Renal cortical epithelial cell (primary cell): ENCODE data around the gene SFMBT2. TPM values are rescaled to one million over a fixed set of nuclear protein-coding genes. Genes with fewer than 3 reads are reported as not detected.

ENCODE experiments used
- DNase-seq: peaks from one replicate; pipeline ENCODE4 v3.0.0-alpha.2; 2011; ENCODE audit warnings: low read depth
- total RNA-seq: library from RNA; depleted of rRNA; stranded (reverse); fragments of >200 nt; gene quantifications from 2 replicates; pipeline ENCODE4 v1.2.3, GENCODE V29; 2014

SFMBT2 gene
- total RNA-seq, 1 donor from 2014 or later, result 0.45 TPM

DNA sequence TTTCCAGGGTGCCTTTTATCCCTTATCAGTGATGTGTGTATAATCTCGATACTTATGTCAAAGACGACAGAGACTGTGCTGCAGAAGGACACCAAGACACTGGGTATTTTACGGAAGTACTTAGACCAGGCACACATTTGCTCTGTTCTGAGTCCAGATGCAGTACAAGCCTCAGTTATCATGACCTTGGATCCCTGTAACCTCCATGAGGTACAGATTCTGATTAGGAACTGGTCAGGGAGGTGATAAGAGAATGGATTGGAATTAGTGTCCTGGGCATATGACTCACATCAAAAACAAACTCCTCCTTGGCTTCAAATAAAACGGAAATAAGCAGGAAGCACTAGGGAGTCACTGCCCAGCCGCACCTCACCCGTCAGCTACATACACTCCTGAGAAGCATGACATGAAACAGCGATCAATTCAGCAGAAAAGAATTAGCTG, 146.5 kb downstream of the SFMBT2 start:
- no peak for DNase-seq

DNA sequence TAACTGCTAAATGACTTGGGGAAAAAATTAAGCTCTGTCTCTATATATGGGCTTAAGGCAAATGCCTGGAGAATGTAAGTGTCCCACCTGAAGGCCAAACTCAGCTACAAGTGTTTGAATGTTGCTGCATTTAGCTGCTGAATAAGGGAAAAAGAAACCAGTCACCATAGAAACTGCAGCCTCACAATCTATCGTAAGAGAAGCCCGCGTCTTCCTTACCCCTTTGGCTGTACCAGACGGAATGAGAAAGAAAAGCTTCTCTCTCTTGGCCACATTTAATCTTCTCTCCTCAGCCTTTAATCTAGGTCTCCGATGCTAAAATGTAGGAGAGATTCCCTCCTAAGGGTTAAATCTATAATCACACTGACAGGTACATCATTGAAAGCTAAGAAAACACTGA, 147.2 kb downstream of the SFMBT2 start:
- DNase-seq, result no peak

DNA sequence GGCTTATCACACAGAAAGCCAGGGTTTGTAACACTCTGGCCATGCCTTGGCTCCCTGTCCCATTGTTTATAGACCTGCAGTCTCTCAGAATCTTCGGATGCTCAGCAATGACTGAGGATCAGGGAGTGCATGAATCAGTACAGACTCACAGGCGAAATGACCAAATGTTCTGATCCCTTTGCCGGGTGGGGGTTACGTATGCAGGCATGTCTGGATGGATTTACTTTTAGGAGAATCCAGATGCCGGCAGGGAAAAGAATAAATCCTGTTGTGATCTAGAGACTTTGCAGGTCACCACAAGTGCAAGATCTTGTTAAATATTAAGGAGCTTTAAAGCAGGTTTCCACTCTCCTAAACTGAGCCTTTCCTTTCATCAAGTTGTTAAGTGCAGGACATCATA, 149.5 kb downstream of the SFMBT2 start:
- no peak for DNase-seq

DNA sequence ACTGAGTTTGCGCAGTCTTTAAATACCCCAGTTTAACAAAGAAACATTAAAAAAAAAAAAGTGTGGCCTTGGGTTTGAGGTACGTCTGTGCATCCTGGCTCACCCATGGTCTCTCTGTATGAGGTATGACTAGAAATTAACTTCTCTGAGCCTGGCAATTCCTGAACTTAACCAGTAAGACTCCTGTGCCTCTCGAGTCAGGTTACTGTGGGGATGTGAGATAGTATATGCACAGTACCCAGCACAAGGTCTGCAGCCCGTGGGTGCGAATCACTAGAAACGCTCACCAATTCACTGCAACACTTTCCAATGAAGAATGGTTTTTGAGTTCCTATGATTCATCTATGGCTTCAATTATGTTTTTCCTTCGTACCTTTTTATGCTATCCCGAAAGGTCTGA, 149.9 kb downstream of the SFMBT2 start:
- DNase-seq, result no peak

DNA sequence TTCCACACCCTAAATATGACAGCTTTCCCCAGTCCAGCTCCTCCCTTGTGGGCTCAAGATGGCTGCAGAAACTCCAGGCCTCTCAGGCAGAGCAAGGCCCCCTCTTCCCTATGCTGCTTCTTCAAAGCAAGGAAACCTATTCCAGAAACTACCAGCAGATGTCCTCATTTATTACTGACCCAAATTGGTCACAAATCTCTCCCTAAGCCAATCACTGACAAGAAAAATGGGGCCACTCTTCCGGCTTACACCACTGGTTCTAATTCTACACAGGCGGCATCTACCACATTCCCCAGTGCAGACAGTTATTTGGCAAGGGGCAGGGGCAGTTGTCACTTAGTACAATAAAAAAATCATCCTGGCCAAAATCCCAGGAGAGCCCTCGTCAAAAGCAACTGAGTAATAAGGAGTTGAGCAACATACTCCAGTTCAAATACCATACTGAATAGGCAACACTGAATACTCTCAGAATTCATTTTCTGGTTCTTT, 150.4 kb downstream of the SFMBT2 start:
- DNase-seq, result peak; percentile 76

DNA sequence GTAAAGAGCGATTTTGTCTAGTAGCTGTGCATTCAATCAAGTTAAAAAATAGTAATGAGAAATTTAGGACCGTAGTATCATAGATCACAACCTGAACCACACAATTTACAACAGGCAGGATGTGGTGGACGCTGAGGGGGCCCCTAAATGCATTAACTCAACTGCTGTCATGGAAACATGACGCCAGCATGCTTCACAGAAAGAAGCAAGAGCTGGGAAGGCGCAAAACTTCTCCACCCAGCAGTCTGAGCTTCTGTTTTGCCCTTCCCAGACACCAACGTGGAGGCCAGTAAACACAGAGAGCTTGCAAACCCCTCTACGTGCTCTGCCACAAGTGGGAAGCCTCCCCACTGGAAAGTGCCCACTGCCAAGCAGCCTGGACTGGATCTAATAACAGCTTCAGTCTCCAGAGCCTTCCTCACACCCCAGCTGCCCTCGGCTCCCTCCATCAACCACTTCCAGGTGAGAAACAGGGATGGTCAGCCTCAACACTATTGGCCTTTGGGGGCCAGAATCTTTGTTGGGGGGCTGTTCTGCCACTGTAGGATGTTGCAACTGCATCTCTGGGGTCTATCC, 151.8 kb downstream of the SFMBT2 start:
- no peak for DNase-seq

DNA sequence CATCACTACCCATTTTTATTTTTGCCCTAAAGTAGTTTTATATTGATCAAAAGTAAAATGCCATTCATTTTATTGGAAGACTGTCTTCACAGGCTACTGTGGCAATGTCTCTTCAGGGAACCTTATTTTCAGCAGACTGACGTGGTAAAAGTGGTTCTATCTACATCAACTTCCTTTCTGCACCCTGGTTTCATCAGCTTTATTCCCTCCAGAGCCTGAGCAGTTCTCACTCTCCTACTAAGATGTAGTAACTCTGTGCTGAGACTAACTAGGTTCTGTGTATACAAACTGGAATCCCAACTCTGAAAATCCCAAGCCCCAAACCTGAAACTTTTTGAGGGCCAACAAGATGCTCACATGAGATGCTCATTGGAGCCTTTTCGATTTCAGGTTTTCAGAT, 155.3 kb downstream of the SFMBT2 start:
- no peak for DNase-seq

DNA sequence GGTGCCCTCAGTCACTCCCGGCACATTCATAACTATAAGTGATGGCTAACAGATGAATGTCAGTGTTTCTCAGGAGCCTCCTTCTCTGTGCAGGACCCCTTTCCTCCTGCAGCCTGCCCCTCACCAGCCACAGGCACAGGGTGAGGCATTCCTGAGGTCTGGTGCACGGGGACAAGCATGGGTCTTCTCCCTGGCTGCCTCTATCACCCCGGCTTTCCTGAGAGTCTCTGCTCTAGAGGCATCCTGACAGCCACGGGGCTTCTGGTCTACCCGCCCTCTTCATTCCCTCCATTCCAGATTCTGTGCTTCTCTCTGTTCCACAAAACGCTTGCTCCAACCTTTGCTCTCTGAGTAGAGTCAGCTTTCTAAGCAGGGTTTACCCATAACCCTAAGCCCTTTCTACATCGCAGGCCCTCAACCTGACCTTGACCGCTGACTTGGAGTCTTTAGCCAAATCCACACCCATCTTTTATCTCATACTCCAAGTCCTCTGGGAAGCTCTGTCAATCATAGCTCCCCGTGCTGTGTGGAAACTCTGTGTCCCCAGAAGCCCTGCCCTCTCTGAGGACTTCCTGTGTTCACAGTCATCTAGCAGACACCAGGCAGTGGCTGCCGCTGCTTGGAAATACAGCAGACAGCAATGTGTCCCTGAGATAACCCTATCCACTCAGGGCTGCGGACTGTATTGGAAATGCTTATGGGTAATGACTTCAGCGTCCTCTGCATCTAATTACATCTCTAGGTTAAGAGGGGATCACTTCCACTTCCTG, 159.0 kb downstream of the SFMBT2 start:
- DNase-seq, result no peak

DNA sequence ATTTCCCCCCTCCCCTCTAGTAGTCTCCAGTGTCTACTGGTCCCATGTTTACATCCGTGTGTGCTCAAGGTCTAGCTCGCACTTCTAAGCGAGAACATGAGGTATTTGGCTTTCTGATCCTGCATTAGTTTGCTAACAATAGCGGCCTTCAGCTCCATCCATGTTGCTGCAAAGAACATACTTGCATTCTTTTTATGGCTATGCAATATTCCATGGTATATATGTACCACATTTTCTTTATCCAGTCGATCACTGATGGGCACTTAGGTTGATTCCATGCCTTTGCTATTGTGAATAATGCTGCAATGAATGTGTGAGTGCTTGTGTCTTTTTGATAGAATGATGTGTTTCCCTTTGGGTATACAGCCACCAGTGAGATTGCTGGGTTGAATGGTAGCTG, 160.6 kb downstream of the SFMBT2 start:
- no peak for DNase-seq

DNA sequence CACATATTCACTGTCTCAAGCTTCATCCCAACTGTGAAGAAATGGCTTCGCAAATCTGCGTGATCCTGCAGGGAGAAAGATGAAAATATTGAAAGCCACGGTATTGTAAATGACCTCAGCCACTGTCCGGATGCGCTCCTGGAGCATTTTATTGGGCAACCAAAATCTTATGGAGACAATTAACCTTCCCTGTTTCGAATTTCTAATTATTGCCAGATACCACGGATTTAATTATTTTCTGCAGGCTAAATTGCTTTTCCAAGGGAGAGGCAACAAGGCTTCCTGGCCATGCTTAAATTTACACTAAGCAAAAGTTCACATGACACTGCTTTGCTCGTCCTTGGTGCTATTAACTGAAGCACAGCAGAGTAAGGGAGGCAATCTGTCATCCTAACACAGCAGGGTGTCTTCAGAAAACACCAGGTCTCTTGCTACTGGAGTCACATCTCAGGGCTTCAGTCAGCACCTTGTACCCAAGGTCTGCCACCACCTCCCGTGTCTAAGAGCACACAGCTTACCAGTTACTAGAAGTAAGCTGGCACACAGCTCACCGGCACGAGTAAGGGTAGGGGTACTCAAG, 162.2 kb downstream of the SFMBT2 start:
- no peak for DNase-seq

DNA sequence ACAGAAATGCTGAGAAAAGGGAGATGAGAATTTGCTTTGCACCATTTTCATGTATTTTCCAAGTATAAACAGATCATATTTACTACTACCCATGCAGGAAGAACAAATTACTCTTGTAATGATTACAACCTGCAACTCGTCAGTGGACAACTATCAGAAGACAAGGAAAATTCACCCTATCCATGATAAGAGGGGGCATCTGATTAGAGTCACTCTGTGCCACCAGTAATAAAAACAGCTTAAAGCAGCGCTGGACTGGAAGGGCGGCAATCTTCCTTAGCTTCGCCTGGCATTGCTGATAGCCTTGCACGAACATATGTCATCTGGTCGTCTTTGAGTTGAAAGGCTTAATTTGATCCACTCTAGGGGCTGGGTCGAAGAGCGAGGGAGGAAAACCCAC, 162.7 kb downstream of the SFMBT2 start:
- no peak for DNase-seq

DNA sequence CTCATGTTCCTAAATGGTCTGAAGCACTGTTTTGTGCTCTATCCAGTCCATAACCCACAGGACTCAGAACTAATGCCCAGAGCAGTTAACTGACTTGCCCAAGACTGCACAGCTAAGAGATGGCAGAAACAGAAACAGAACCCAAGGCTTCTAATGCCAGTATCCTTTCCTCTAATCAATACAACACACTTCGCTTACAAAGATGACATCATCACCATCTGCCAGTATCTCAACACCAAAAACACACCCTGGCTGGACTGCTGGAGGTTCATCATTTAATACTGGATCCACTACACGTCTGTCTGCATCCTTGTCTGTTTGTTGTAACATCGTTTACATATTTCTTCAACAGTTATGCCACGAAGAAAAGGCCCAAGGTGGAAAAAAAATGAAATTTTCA, 165.3 kb downstream of the SFMBT2 start:
- no peak for DNase-seq

DNA sequence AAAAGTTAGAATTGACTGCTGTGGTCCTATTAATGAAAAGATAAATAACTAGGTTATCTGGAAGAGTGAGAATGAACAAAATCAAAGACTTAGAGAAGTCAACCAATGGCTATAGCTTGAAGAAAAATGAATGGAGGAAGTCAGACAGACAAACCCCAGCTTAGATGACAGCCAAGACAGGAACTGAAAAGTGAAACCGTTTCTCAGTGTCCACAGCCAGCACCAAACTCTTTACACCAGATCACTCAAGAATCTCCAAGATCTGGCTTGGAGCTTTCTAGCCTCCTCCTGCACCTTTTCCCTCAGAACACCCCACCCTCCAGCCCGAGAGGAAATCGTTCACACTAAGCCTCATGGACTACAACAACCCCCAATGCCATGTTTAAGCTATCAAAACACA, 167.0 kb downstream of the SFMBT2 start:
- DNase-seq, result no peak

DNA sequence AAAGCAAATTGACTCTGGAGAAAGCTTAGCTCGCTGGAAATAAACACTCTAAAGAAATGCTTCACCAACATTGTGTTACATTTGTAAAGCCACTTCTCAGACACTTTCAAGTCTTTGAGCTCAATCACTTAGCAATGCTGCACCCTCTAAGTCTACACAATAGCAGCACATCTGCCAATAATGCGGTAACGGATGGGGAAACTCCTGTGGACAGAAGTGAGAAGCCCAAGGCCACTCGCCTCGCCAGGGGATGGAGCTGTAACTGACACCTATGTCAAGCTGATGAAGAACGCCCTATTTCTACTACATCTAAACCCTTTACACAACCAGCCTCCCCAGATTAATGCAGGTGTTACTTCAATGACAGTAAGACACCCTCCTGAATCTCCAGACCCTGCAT, 167.7 kb downstream of the SFMBT2 start:
- no peak for DNase-seq

DNA sequence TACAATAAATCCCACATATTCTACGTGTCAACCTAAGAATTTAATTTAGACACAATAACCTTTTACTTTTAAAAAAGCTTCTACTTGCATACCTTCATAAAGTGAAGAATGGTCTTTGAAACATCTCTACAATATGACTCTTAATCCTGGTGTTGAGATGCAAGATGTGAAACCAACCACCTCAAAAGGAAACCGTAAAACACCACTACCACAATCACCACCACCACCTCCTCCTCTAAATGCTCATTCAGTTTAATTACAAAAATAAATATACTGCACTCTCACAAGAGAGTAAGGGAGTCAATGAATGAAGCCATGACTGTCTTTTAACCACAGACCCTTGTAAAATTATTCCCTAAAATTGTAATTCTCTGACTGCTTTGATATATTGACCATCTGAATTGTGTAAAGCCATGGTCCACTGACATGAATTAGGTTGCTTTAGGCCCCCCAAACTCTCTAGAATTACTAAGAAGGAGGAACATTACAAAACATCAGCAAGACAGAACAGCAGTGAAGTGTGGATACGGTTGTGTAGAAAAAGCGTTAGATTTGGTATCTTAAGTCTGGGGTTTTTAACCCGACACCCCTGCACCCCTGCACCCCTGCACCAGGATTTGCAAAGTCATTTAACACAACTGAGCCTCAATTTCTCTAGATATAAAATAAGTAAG, 171.4 kb downstream of the SFMBT2 start:
- DNase-seq, result no peak

DNA sequence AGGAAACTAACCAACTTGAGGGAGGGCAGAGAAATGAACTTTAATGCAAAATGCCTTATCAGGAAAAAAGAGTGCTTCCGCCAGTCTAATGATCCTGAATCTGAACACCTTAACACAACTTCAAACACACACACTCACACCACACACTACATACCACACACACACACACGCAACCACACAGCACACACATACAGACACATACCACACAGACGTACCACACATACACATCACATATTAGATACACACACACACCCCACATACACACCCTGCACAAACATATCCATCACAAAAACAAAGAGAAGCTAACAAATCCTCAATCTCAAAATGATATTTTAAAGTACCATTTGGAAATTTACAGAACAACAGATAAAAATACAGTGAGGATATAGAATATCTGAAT, 175.5 kb downstream of the SFMBT2 start:
- no peak for DNase-seq

DNA sequence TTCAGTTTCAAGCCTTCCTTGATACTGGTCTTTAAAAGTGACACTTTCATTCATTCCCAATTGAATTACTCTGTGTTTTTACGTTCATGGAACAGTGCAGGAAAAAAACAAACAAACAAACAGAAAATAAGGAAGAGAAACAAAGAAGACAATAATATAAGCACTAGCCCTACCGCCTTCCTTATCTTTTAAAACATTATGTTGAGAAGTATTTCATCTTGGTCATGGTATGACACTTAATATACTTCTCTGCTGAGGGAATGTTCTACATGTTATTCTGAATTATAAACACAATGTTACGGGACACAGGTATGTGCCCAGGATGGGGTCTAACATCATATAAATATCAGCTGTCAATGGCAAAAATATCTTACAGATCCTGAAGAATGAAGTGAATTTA, 176.7 kb downstream of the SFMBT2 start:
- DNase-seq, result no peak

DNA sequence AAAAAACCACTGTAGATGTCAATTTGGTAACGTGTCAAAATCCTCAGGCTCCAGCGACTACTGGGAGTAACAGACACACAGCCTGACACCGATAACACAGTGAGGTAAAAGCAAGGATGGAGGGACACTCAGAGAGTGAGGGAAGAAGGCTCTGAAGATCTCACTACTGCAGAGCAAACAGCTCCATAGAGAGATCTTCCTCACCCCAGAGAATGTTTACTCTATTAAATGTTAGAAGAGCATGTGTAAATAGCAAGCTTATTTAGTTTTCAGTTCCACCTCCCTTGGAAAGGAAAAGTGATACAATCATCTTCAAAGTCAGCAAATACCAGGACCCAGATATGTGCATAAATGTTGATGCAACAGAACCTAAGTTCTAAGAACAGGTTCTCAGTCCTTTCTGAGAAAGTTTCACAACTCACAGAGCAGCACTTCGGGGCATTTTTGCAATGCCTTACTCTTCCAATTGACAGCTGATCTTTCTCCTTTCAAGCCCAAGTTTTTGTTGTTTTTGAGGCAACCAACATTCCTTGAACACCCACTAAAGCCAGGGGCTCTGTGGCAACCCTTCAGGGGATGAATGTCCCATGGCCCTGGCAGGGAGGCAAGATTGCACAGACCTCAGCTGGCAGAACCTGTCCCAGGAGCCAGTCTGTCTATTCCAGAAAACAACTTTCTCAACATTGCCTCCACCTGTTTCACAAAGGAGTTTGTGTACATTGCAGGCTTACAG, 177.4 kb downstream of the SFMBT2 start:
- DNase-seq, result peak; percentile 27

DNA sequence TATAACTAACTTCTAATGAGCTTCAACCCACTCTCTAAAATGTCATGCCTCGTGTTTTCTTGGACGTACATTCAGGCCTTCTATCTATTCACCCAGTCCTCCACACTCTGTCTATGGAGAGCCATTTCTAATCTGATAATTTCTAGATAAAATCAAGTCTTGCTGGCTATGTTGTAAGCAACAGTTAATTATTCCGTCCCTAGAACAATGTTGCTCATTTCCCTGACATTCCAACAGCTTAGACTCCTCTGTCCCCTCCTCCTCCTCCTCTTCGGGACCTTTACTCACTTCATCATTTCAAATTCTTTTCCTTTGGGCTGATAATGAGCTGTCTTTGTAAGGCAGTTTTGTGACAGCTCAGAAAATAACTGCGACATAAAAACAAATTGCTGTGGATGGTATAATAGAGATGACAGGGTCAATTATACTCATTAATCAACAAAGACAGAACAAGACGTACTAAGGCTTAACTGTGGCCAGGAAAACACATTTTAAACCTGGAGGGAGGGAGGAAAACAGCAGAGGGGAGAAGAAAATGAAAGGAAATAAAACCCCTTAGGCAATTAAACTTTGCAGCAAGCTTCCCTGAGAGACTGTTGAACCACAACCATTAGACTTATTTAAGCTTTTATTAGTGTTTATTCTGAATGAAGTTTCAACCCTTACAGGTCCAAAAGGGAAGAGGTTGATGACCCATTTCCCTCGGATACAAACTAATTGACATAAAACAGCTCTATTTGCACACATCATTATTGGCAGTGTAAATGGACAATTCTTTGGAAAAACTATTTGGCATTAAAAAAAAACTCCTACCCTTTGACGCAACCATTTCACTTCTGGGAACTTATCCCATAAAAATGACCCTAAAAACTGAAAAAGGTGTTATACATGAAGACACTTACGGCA, 179.1 kb downstream of the SFMBT2 start:
- peak; percentile 17 for DNase-seq

DNA sequence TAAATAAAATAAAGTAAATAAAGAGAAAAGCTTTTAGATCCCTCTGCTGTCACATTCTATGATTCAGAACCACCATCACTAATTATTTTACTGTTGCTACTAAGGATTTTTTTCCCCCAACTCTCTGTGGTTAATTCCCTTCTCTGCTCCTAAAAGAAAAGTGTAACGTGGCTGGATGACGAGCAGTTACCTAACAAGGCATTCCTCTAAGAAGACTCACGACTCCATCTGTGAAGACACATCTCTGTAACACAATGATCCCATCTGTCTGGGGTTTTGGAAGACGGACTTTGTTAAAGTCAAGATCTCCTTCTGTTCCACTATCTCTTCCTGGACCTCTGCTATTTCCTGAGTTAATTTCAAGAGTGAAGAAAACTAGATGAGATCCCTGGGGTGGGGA, 179.9 kb downstream of the SFMBT2 start:
- DNase-seq, result no peak

DNA sequence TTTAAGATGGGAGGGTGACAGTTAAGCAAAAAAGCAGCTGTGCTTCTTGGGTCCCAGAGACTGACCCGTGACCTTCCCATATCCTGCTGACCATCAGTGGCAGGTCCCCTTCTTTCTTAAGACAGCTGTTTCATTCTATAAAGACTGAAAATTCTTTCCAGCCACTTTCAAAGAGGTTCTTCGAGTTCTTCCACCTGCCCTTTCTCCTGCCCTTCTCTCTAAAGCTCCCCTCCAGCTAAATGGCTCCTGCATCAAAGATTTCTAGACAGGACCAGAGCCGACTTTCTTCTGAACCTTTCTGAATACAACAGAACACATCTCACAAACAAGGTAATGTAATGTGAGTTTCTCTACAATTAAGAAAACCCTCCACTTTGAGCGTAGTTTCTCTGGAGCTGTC, 180.8 kb downstream of the SFMBT2 start:
- DNase-seq, result no peak
